NCI-H1417 treated with DMSO at 0.1 percent for 48 hours (cell line): ENCODE results near the gene DSCAM.
"Not testable (repeated sequence)": the region's sequence is repeated elsewhere in the genome, so short reads cannot be mapped to it uniquely, and the experiment has no call there.

Experiments used
- DNase-seq: peaks from one replicate; lab custom pipeline; 2025; lab: John Stamatoyannopoulos, UW

Gene DSCAM, protein sequence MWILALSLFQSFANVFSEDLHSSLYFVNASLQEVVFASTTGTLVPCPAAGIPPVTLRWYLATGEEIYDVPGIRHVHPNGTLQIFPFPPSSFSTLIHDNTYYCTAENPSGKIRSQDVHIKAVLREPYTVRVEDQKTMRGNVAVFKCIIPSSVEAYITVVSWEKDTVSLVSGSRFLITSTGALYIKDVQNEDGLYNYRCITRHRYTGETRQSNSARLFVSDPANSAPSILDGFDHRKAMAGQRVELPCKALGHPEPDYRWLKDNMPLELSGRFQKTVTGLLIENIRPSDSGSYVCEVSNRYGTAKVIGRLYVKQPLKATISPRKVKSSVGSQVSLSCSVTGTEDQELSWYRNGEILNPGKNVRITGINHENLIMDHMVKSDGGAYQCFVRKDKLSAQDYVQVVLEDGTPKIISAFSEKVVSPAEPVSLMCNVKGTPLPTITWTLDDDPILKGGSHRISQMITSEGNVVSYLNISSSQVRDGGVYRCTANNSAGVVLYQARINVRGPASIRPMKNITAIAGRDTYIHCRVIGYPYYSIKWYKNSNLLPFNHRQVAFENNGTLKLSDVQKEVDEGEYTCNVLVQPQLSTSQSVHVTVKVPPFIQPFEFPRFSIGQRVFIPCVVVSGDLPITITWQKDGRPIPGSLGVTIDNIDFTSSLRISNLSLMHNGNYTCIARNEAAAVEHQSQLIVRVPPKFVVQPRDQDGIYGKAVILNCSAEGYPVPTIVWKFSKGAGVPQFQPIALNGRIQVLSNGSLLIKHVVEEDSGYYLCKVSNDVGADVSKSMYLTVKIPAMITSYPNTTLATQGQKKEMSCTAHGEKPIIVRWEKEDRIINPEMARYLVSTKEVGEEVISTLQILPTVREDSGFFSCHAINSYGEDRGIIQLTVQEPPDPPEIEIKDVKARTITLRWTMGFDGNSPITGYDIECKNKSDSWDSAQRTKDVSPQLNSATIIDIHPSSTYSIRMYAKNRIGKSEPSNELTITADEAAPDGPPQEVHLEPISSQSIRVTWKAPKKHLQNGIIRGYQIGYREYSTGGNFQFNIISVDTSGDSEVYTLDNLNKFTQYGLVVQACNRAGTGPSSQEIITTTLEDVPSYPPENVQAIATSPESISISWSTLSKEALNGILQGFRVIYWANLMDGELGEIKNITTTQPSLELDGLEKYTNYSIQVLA (N-terminal part only)

GRCh38 chr21:40846587-40847411, at the start of gene DSCAM:
TSS of gene DSCAM (minus strand) at chr21:40847158. CDS start at chr21:40846661, 497 bp downstream.
- DNase-seq = no peak

- DNase-seq = not testable (repeated sequence)
These were observed 48.7 kb upstream of the DSCAM start for GRCh38 chr21:40895697-40896096.

DNA sequence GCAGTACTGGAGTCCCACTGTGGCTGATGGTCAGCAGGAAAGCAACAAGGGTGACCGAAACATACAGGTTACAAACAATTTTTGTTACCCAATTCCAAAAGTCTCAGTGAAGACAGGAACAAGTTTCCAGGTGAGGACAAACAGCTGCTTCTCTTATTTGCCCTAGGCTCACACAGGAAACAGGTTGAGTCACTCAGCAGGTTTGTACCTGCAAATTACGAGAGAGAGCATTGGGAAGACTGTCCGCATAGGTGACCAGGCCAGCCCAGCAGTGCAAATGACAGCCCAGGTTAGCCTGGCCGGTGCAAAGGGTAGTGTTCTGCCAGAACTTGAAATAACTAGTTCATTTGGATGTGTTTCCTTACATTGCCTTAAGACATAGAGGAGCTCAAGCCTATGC, 40.0 kb upstream of the DSCAM start:
- no peak for DNase-seq

DNA sequence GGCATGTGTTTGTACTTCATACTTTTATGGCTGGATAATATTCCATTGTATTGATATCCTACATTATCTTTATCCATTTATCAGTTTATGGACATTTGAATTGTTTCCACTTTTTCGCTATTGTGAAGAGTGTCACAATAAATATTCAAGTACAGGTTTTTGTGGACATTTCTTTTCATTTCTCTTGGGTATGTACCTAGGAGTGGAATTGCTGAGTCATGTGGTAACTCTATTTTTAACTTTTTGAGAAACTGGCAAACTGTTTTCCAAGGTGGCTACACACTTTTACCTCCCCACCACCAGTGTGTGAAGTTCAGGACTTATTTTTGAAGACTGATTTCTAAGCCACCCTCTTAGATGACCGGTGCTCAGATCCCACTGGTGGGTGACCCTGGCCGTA, 39.0 kb upstream of the DSCAM start:
- DNase-seq = no peak

DNA sequence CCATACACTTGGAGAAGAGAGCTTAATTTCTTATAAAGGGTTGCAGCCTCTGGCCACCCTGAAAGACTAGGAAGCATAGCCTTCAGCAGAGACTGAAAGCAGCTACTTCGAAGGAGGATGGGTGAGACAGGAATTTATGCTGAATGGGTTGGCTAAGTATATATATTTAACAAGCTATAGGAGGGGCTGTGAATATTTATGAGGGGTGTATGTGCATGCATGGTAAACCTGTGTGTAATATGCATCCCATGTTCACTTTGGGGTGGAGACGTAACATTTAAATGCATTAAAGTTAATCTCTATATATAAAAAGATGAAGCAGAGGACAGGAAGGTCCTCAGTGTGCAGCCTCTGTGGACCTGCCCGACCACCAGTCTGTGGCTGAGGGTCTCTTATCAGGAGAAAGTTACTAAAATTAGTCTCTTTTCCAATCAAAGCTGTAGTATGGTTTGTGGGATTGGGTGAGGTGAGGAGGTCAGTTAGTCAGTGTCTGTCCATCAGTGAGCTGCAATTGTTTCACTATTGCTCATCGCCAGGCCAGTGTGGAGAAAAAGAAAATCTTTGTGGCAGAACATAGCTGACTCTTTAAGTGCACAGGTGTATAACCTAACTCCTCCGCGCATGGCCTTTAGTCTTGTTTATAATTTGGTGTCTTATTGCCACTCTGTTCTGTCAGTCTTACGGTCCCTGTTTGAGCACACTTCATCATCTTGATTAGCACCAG, 35.4 kb upstream of the DSCAM start:
- DNase-seq = no peak

GRCh38 chr21:40881767-40882166, 34.8 kb upstream of the DSCAM start:
- no peak for DNase-seq

DNA sequence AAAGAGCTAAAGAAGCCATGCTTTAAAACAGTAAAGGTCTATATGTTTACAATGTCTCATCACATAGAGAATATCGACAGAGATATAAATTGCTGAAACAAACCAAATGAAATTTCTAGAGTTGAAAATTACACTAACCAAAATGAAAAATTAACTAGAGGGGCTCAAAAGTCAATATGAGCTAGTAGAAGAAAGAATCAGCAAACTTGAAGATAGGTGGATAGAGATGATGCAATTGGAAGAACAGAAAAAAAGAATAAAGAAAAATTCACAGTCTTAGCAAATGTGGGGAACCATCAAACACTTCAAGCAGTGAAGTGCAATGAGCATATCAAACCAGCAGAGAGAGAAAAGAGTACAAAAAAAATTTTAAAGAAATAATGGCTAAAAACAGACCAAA, 24.1 kb upstream of the DSCAM start:
- DNase-seq = no peak

- DNase-seq = no peak
These were observed 16.9 kb upstream of the DSCAM start for GRCh38 chr21:40863839-40864238.

DNA sequence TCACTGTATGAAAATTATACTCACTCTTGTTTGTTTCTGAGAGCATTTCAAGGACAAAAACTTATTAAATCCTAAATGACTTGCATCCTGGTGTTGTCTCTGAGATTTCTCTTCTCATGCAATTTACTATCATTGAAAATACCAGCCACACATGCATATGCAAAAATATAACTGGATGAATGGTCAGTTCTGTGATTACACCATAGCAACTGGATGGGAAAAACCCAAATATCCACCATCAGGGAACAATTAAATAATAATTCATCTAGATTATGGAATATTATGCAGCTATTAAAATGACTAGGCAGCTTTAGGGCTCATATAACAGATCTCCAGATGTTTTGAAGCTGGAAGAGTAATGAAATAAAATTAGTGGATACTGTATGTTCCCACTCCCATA, 11.6 kb upstream of the DSCAM start:
- no peak for DNase-seq

DNA sequence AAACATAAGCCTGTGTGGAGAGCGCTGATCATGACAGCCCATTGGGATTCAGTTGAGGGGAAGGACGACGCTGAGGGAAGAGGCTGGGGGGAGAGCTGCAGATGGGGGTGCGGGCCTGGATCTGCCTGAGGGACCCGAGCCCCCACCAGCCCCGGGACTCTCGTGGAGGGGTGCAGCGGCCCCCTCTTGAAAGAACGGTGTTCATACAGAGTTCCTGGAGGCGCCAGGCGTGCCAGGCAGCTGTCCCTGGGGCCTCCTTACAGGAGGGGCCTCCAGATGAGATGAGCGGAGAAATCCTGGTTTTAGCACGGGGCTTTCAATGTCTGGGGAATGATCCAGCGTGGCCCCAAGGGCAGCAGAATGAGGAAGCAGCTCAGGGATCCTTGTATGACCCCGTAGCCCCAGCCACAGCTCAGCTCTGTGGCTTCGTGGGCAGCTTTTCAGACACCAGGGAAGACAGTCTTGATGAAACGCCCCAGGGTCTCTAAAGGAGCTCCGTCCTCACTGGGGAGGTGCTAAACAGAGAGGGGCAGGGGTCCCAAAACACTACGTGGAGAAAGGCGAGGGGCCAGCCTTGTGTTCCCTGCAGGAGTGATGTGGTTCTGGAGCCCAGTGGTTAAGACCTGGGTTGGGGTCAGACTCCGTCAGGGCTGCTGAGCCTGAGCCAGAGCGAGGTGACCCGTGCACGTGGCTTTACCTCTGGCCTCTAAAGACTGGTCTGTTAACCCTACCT, 7.2 kb upstream of the DSCAM start:
- no peak for DNase-seq

GRCh38 chr21:40852563-40852962, 5.6 kb upstream of the DSCAM start:
- DNase-seq = no peak

DNA sequence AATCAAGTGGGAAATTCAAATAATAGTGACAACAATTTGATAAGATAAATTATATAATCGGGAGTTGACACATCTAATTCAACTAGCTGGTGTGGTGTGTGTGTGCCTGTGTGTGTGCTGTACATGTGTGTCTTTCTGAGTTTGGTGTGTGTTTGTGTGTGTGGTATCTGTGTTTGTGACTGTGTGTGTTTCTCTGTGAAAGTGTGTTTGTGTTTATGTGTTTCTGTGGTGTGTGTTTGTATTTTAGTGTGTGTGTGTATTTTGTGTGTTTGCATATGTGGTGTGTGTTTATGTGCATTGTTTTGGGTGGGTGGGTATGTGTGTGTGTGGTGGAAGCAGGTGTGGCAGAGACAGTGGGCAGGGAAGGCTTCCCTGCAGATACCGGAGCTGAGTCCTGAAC, 4.8 kb upstream of the DSCAM start:
- DNase-seq = no peak

DNA sequence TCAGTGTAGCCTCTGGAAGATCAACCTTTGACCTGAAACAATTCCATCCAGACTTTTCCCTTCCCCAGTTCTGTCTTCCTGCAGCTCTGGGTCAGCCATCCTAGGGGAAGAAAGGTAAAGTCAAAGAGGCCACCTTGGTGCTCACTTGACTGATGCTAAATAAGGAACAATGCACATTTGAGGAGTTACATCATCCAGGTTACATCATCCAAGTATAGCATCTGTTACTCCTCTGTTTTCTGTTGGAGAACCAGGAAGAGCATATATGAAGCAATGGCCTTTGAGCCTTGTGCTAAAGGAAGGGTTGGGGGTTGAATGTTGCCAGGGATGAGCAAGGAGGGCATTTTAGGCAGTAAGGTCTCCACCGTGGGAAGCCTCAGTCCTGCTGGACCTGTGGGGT, 3.1 kb upstream of the DSCAM start:
- DNase-seq = no peak

DNA sequence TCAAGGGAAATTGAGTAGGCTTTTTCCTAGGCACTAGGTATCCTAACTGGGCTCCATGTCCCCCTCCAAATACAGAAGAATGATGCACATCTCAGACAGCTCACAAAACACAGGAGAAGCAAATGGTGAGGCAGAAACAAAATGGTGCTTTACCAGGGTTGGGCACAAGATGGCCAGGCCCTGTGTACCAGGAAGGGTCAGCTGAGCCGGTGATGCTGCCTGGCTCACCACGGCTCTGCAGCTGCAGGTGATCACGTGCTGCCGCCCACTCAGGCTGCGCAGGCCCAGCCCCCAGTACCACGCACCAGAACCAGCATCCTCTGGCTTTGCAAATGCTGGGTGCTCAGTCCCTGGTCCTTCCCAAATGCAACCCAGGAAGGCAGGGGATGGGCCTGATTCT, 993 bp upstream of the DSCAM start:
- DNase-seq = no peak

DNA sequence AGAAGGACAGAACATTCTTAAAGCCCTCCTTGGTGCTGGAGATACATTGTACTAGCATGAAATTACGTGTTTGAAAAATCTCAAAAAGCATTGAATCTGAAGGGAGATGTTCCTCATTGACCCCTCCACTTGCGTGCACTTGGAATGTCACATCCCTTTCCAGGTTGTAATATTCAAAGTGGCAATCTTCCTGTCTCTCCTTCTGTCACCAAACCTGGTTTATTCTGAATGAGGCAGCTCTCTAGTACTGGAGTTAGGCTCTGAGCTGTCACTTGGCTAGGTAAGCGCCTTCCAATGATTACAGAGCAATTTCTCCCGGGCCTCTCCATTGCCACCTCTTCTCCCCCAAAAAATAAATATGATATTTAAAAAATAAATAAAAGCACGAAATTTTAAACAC, 855 bp downstream of the DSCAM start:
- DNase-seq = no peak

GRCh38 chr21:40845441-40845995, 1.4 kb downstream of the DSCAM start:
- no peak for DNase-seq

- DNase-seq = no peak
These were observed 2.0 kb downstream of the DSCAM start for GRCh38 chr21:40844935-40845334.

- DNase-seq = no peak
These were observed 4.8 kb downstream of the DSCAM start for GRCh38 chr21:40842197-40842552.

DNA sequence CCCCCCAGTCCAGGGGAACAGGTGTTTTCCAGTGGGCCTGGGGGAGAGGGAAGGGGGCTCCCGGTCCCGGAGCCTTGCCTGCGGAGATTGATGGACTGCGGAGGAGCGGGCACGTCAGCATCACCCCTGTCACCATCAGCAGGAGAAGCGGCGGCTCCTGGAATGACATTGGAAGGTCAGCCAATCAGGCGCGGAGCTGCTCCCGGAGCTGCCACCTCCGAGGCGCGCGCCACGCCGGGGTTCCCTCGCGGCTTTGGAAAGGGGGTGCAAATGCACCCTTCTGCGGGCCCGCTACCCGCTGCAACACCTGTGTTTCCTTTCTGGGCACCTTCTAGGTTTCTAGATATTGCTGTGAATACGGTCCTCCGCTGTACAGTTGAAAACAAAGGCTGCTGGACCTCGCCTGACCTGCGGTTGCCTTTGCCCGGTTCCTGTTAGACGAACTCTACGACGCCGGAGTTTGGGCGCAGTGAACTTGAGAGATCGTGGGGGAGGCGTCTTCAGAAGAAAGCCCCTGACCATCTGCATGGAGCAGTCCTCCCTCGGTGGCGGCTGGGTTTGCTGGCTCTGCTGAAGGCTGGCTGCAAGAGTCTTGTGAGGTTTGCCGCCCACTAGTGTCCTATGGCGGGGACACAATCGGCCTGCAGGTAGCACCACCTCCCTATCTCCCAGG, 5.3 kb downstream of the DSCAM start:
- DNase-seq = peak; percentile 58
